IPS-20b (cell line): ENCODE data around the gene RTBDN.

Experiments
- H3K27ac ChIP-seq: one replicate; pipeline ENCODE4 v1.5.1; 2013; ENCODE audit warnings: low read length
- H3K27me3 ChIP-seq: 2 replicates; pipeline ENCODE4 v1.6.1; 2013; ENCODE audit warnings: mild to moderate bottlenecking, low read length, inconsistent platforms; ENCODE audit not compliant: insufficient read depth
- H3K36me3 ChIP-seq: 2 replicates; pipeline ENCODE4 v1.6.1; 2013; ENCODE audit warnings: low read depth, mild to moderate bottlenecking, inconsistent platforms, low read length, moderate library complexity; ENCODE audit not compliant: insufficient read depth
- H3K4me1 ChIP-seq: 2 replicates; pipeline ENCODE4 v1.6.1; 2013; ENCODE audit warnings: mild to moderate bottlenecking, control low read depth, inconsistent platforms, low read length, moderate library complexity; ENCODE audit not compliant: insufficient read depth
- H3K4me3 ChIP-seq: 2 replicates; pipeline ENCODE4 v1.5.1; 2013; ENCODE audit warnings: mild to moderate bottlenecking, low read length, inconsistent platforms
- H3K9ac ChIP-seq: 2 replicates; pipeline ENCODE4 v1.6.1; 2013; ENCODE audit warnings: low read depth, mild to moderate bottlenecking, inconsistent platforms, low read length, moderate library complexity
- H3K9me3 ChIP-seq: 2 replicates; pipeline ENCODE4 v1.6.1; 2013; ENCODE audit warnings: mild to moderate bottlenecking, low read depth, low read length, inconsistent platforms; ENCODE audit not compliant: insufficient read depth

The RTBDN gene

DNA sequence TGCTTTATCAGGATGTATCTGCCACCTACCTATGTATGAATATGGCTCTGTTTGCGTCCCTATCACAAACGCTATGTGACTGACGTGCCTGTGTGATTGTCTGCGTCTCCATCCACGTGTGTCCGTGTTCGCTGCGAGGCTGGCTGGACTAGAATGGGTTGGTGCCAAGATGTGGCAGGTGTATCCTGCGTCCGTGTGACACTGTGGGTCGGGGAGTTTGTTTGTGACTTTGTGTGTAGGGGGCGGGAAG is 52.3 kb downstream of the RTBDN start:
- no peaks in the 10 kb centered on the region for H3K36me3 ChIP-seq
- H3K27me3 ChIP-seq: no peaks in the 10 kb centered on the region
- H3K9me3 ChIP-seq: no peaks in the 10 kb centered on the region
- H3K4me1 ChIP-seq: peaks cover 17% of the 10 kb centered on the region; the same call in 1 of the 2 replicates
- H3K27ac ChIP-seq: no peak overlapping the region
- H3K9ac ChIP-seq: no peak overlapping the region; the same call in 1 of the 2 replicates
- H3K4me3 ChIP-seq: peak overlapping the region; percentile 70; the same call in 1 of the 2 replicates

- H3K9ac ChIP-seq: peak overlapping the region; percentile 64; the same call in 1 of the 2 replicates
- H3K27ac ChIP-seq: no peak overlapping the region
- no peaks in the 10 kb centered on the region for H3K9me3 ChIP-seq
- H3K27me3 ChIP-seq: no peaks in the 10 kb centered on the region
- peak overlapping the region; percentile 88 for H3K4me3 ChIP-seq
- H3K36me3 ChIP-seq: 0 out of 2 replicates have a peak, but pooled peaks cover 2% of the 10 kb centered on the region
- peaks cover 19% of the 10 kb centered on the region; the same call in 1 of the 2 replicates for H3K4me1 ChIP-seq
These were observed 55.0 kb downstream of the RTBDN start for GRCh38 chr19:12779162-12779993.

DNA sequence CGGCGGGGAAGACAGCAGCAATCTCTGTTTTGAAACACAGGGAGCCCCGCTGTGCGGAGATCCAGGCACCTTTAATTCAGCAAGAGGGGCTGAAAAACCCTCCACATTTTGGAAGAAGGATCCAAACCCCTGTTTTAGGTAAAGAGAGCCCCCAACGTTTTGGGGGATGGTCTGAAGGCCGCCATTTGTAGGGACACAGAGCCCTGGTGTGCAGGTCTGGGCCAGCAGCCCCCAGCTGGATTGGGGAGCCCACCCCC is 55.5 kb downstream of the RTBDN start:
- H3K27me3 ChIP-seq: no peaks in the 10 kb centered on the region
- H3K27ac ChIP-seq: no peak overlapping the region
- H3K9ac ChIP-seq: peak overlapping the region; percentile 64; the same call in 1 of the 2 replicates
- H3K36me3 ChIP-seq: 0 out of 2 replicates have a peak, but pooled peaks cover 5% of the 10 kb centered on the region
- H3K4me3 ChIP-seq: peak overlapping the region; percentile 88
- H3K4me1 ChIP-seq: peaks cover 20% of the 10 kb centered on the region; the same call in 1 of the 2 replicates
- H3K9me3 ChIP-seq: no peaks in the 10 kb centered on the region

- no peak overlapping the region for H3K27ac ChIP-seq
- 0 out of 2 replicates have a peak, but pooled peaks cover 5% of the 10 kb centered on the region for H3K36me3 ChIP-seq
- H3K9me3 ChIP-seq: no peaks in the 10 kb centered on the region
- peaks cover 16% of the 10 kb centered on the region; the same call in 1 of the 2 replicates for H3K4me1 ChIP-seq
- H3K27me3 ChIP-seq: no peaks in the 10 kb centered on the region
- H3K4me3 ChIP-seq: peak overlapping the region; percentile 88
- peak overlapping the region; percentile 64; the same call in 1 of the 2 replicates for H3K9ac ChIP-seq
These were observed 56.1 kb downstream of the RTBDN start for GRCh38 chr19:12778017-12778904.

- H3K9ac ChIP-seq: peak overlapping the region; percentile 64; the same call in 1 of the 2 replicates
- H3K4me3 ChIP-seq: peak overlapping the region; percentile 88
- peaks cover 16% of the 10 kb centered on the region; the same call in 1 of the 2 replicates for H3K4me1 ChIP-seq
- H3K9me3 ChIP-seq: no peaks in the 10 kb centered on the region
- 0 out of 2 replicates have a peak, but pooled peaks cover 5% of the 10 kb centered on the region for H3K36me3 ChIP-seq
- H3K27me3 ChIP-seq: no peaks in the 10 kb centered on the region
- H3K27ac ChIP-seq: no peak overlapping the region
These were observed 57.0 kb downstream of the RTBDN start for GRCh38 chr19:12777217-12778016.
